Measurements from ENCODE around the gene LIN9.

- no peak for TF ChIP-seq CTCF (IDR thresholded peaks at IDR 0.05; ENCODE audit: low read depth, low read length, poor library complexity, severe bottlenecking)
- no peak for TF ChIP-seq EZH2phosphoT487 (IDR thresholded peaks at IDR 0.05; ENCODE audit: borderline replicate concordance, low read length)
Measured at GRCh38 chr1:226355016-226355415, 46.1 kb upstream of the LIN9 start.
